Ascending aorta (tissue), 2 donors: ENCODE results near the gene FAM107B. TPM values are rescaled to one million over a fixed set of nuclear protein-coding genes. Genes with fewer than 3 reads are reported as not detected.

ENCODE experiments used
- DNase-seq, 2 donors: peaks; one replicate each; pipeline ENCODE4 v3.0.0-alpha.2; 2019; ENCODE audit warnings: low spot score in 2 of 2
- H3K27ac ChIP-seq, 2 donors: fragments of 200-600 bp; sonication (generic); one replicate each; pipeline ENCODE4 v1.5.1; 2016 to 2017; ENCODE audit warnings: mild to moderate bottlenecking in 1 of 2
- H3K27me3 ChIP-seq: fragments of 200-600 bp; sonication (generic); one replicate; pipeline ENCODE4 v1.5.1; 2017
- H3K36me3 ChIP-seq, 2 donors: fragments of 200-600 bp; sonication (generic); one replicate each; pipeline ENCODE4 v1.5.1; 2016
- H3K4me1 ChIP-seq, 2 donors: fragments of 200-600 bp; sonication (generic); one replicate each; pipeline ENCODE4 v1.5.1; 2016 to 2017; ENCODE audit warnings: mild to moderate bottlenecking in 1 of 2
- H3K4me3 ChIP-seq, 2 donors: fragments of 200-600 bp; sonication (generic); one replicate each; pipeline ENCODE4 v1.5.1; 2016 to 2017; ENCODE audit warnings: mild to moderate bottlenecking in 1 of 2
- H3K9me3 ChIP-seq, 2 donors: fragments of 200-600 bp; sonication (generic); one replicate each; pipeline ENCODE4 v1.5.1; 2016
- intact Hi-C: fragments of 100-400 bp; cut with DNase I; formaldehyde crosslinking; loops from one replicate; pipeline ENCODE4 v1.15.1; 2023
- total RNA-seq: library from RNA; depleted of rRNA; stranded (reverse); fragments of >200 nt; gene quantifications from one replicate; pipeline ENCODE4 v1.1.0, GENCODE V29; 2016
- TF ChIP-seq, protein P1 (sequence below), 3 experiments: fragments of 200-600 bp in 2 of 3; fragments of 450-650 bp in 1 of 3; sonication (generic) in 2 of 3; IDR thresholded peaks; one replicate each; pipeline ENCODE4 v1.5.1; 2016 to 2019; ENCODE audit warnings: antibody characterized with exemption in 3 of 3, mild to moderate bottlenecking in 1 of 3, moderate library complexity in 1 of 3

The FAM107B gene
- total RNA-seq, 1 donor from 2014 or later = 3.7 TPM

DNA sequence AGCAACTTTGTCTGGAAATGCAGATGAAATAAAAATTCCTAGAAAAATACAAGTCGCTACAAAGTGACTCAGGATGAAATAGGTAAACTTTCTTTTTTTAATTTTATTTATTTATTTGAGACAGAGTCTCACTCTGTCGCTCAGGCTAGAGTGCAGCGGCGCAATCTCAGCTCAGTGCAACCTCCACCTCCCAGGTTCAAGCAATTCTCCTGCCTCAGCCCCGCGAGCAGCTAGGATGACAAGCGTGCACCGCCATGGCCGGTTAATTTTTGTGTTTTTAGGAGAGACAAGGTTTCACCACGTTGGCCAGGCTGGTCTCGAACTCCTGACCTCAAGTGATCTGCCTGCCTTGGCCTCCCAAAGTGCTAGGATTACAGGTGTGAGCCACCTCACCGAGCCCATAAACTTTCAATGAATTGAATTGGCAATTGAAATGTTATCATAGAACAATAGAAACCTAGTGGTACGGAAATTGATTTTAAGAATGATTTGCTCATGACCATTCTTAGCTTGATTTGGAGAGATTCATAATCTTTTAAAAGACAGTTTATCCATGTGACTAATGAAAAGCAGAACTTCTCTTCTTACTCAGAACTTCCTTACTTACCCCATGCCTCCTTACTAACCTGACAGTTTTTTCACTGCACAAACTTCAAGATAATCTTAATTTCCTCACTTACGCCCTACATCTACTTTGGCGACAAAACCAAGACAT, 161.7 kb downstream of the FAM107B start:
- DNase-seq = no peak
- TF ChIP-seq, protein P1, sequence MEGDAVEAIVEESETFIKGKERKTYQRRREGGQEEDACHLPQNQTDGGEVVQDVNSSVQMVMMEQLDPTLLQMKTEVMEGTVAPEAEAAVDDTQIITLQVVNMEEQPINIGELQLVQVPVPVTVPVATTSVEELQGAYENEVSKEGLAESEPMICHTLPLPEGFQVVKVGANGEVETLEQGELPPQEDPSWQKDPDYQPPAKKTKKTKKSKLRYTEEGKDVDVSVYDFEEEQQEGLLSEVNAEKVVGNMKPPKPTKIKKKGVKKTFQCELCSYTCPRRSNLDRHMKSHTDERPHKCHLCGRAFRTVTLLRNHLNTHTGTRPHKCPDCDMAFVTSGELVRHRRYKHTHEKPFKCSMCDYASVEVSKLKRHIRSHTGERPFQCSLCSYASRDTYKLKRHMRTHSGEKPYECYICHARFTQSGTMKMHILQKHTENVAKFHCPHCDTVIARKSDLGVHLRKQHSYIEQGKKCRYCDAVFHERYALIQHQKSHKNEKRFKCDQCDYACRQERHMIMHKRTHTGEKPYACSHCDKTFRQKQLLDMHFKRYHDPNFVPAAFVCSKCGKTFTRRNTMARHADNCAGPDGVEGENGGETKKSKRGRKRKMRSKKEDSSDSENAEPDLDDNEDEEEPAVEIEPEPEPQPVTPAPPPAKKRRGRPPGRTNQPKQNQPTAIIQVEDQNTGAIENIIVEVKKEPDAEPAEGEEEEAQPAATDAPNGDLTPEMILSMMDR (IDR thresholded peaks at IDR 0.05) = no peak
- Histone ChIP-seq H3K27ac (no peak overlapping the region), H3K4me3 (no peak overlapping the region), H3K27me3 (no peaks in the 10 kb centered on the region), H3K36me3 (no peaks in the 10 kb centered on the region), H3K4me1 (no peaks in the 10 kb centered on the region), H3K9me3 (no peaks in the 10 kb centered on the region)
- intact Hi-C loops = no loop called here

- intact Hi-C loops = no loop called here
- H3K27me3 ChIP-seq = no peaks in the 10 kb centered on the region
These were observed 162.6 kb downstream of the FAM107B start for GRCh38 chr10:14611968-14612693.

DNA sequence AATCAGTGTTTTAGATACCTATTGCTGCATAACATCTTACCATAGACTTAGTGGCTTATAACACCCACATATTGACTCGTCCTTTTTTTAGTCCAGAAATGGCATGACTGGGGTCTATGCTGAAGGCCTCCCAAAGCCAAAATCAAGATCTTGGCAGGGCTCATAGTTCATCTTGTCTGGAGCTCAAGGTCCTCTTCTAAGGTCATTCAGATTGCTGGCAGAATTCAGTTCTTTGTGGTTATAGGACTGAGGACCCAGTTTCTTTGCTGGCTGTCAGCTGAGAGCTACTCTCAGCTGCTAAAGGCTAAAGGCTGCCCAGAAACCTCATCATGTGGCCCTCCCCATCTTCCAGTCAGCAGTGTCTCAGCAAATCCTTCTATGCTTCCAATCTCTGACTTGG, 165.5 kb downstream of the FAM107B start:
- H3K27ac ChIP-seq = no peak overlapping the region
- intact Hi-C loops = loop anchor here (10.0 kb wide), 1 partner anchor 346 kb away; the partner anchor contains the start of genes DCLRE1C and MEIG1

More at GRCh38 chr10:14611968-14612693, 162.6 kb downstream of the FAM107B start:
- Histone ChIP-seq H3K27ac (no peak overlapping the region), H3K9me3 (no peaks in the 10 kb centered on the region), H3K4me1 (no peaks in the 10 kb centered on the region), H3K36me3 (no peaks in the 10 kb centered on the region), H3K4me3 (no peak overlapping the region)
- DNase-seq = no peak
- TF ChIP-seq, protein P1 (IDR thresholded peaks at IDR 0.05) = no peak

DNA sequence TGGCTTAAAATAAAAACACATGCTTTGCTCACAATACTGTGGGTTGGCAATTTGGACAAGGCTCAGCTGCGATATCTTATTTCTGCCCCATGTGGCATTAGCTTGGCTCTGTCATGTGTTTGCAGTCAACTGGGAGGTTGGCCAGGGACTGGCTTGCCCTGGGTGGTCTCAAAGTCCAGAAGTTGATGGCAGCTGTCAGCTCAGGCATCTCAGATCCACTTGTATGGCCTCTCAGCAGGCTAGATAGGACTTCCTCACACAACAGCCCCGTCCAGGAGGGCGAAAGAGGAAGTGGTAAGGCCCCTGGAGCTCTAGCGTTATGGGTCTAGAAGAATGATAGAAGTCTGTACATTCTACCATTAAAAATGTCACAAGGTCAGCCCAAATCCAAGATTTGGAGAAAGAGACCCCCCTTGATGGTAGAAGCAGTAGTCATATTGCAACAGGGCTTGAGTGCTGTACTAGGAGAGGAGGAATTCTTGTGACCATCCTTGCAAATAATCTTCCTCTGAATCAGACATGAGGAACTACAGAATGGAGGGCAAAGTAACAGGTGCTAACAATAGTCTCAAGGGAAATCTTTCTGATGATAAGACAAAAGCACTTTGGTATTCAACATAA, 166.2 kb downstream of the FAM107B start:
- TF ChIP-seq, protein P1 (IDR thresholded peaks at IDR 0.05) = no peak
- H3K4me1 ChIP-seq = peaks cover 0 to 4% of the 10 kb centered on the region in 2 donors
- H3K27me3 ChIP-seq = no peaks in the 10 kb centered on the region
- intact Hi-C loops = loop anchor here (10.0 kb wide), 1 partner anchor 346 kb away; the partner anchor contains the start of genes DCLRE1C and MEIG1
- H3K27ac ChIP-seq = no peak overlapping the region
- H3K36me3 ChIP-seq = no peaks in the 10 kb centered on the region
- DNase-seq = no peak
- H3K4me3 ChIP-seq = no peak overlapping the region
- no peaks in the 10 kb centered on the region for H3K9me3 ChIP-seq

More for the DNA sequence above, 165.5 kb downstream of the FAM107B start:
- TF ChIP-seq, protein P1 (IDR thresholded peaks at IDR 0.05) = no peak
- Histone ChIP-seq H3K27me3 (no peaks in the 10 kb centered on the region), H3K36me3 (no peaks in the 10 kb centered on the region), H3K4me3 (no peak overlapping the region), H3K9me3 (no peaks in the 10 kb centered on the region), H3K4me1 (peaks cover 0 to 4% of the 10 kb centered on the region in 2 donors)
- no peak for DNase-seq

GRCh38 chr10:14606633-14607032, 168.1 kb downstream of the FAM107B start:
- Histone ChIP-seq H3K9me3 (no peaks in the 10 kb centered on the region), H3K27me3 (no peaks in the 10 kb centered on the region), H3K27ac (no peak overlapping the region), H3K4me3 (no peak overlapping the region), H3K36me3 (no peaks in the 10 kb centered on the region), H3K4me1 (peaks cover 0 to 11% of the 10 kb centered on the region in 2 donors)
- no peak for DNase-seq
- intact Hi-C loops = loop anchor here (10.0 kb wide), 1 partner anchor 348 kb away; the partner anchor contains the start of genes DCLRE1C and MEIG1
- TF ChIP-seq, protein P1 (IDR thresholded peaks at IDR 0.05) = no peak
